ENCODE measurements around the gene BRAF. TPM values are rescaled to one million over a fixed set of nuclear protein-coding genes. Genes with fewer than 3 reads are reported as not detected.

Gene BRAF
- total and polyA plus RNA-seq, 2 of the 8 experiments (the other 6 are each of a cell fraction or from before 2014, with no cell fraction given): 11.4 to 32.6 TPM

DNA sequence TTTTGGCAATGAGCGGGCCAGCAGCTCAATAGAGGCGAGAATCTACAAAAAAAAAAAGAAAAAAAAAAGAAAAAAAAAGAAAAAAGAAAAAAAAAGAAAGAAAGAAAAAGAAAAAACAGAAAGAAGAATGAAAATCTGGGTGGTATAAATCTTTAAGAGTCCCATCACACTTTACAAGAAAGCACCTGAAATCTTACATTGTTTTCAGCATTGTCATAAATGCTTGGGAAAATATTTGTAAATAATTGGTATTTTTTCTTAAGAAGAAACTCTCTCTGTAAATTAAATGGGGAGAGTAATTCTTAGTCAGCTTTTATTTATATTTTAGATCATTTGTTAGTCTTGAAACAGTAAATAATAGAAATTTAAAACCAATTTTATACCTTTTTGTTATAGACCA, 190.0 kb downstream of the BRAF start (continued):
- TF ChIP-seq NANOG (IDR thresholded peaks at IDR 0.05; ENCODE audit: insufficient read depth, low read depth, low read length, poor library complexity, severe bottlenecking): no peak
- TF ChIP-seq KDM5A (IDR thresholded peaks at IDR 0.05; ENCODE audit: low read length): no peak
